ACC112 (cell line): ENCODE results near the gene UGT8.
A peak's percentile ranks its signal among the peaks of the same experiment; 100 is the strongest.
"Not testable (repeated sequence)": the region's sequence is repeated elsewhere in the genome, so short reads cannot be mapped to it uniquely, and the experiment has no call there.

Experiments used
- H2AFZ ChIP-seq: fragments of 200-600 bp; sonication (generic); one replicate; pipeline ENCODE4 v1.6.0; 2017; ENCODE audit warnings: antibody characterized with exemption, low read length; ENCODE audit not compliant: unreplicated experiment
- H3K27ac ChIP-seq: fragments of 200-600 bp; sonication (generic); 2 replicates; pipeline ENCODE4 v1.5.1; 2014; ENCODE audit warnings: low read depth, mild to moderate bottlenecking, antibody characterized with exemption, low read length, moderate library complexity
- H3K27me3 ChIP-seq: fragments of 200-600 bp; sonication (generic); 2 replicates; pipeline ENCODE4 v1.6.1; 2014; ENCODE audit warnings: mild to moderate bottlenecking, antibody characterized with exemption, low read length, moderate library complexity, mixed read lengths; ENCODE audit not compliant: insufficient read depth
- H3K36me3 ChIP-seq: fragments of 200-600 bp; sonication (generic); 2 replicates; pipeline ENCODE4 v1.6.1; 2016; ENCODE audit warnings: mild to moderate bottlenecking, antibody characterized with exemption, low read length, moderate library complexity, mixed read lengths; ENCODE audit not compliant: insufficient read depth
- H3K4me1 ChIP-seq: fragments of 200-600 bp; sonication (generic); one replicate; pipeline ENCODE4 v1.6.1; 2016; ENCODE audit warnings: low read length, mixed read lengths; ENCODE audit not compliant: insufficient read depth, unreplicated experiment, control insufficient read depth
- H3K4me3 ChIP-seq: fragments of 200-600 bp; sonication (generic); 2 replicates; pipeline ENCODE4 v1.5.1; 2014; ENCODE audit warnings: mild to moderate bottlenecking, low read depth, low read length
- H3K79me2 ChIP-seq: fragments of 200-600 bp; sonication (generic); one replicate; pipeline ENCODE4 v1.6.0; 2016; ENCODE audit warnings: low read length; ENCODE audit not compliant: control insufficient read depth, unreplicated experiment, insufficient read depth

Gene UGT8

GRCh38 chr4:114590360-114590759, 8.2 kb upstream of the UGT8 start:
- not testable (repeated sequence) for H3K4me3 ChIP-seq, H3K79me2 ChIP-seq, H3K27ac ChIP-seq, H3K36me3 ChIP-seq, H3K4me1 ChIP-seq, H2AFZ ChIP-seq
- H3K27me3 ChIP-seq, result peaks cover 18% of the 10 kb centered on the region; the same call in 1 of the 2 replicates

GRCh38 chr4:114593526-114593925, 5.1 kb upstream of the UGT8 start:
- no peaks in the 10 kb centered on the region for H3K79me2 ChIP-seq
- H3K4me3 ChIP-seq, result no peak overlapping the region
- no peaks in the 10 kb centered on the region for H3K36me3 ChIP-seq
- no peak overlapping the region for H3K27ac ChIP-seq
- peaks cover 3% of the 10 kb centered on the region for H3K4me1 ChIP-seq
- no peak overlapping the region for H2AFZ ChIP-seq
- peaks cover 44% of the 10 kb centered on the region for H3K27me3 ChIP-seq

GRCh38 chr4:114595207-114595606, 3.4 kb upstream of the UGT8 start:
- no peak overlapping the region for H3K4me3 ChIP-seq
- peaks cover 60% of the 10 kb centered on the region for H3K27me3 ChIP-seq
- no peak overlapping the region for H2AFZ ChIP-seq
- H3K79me2 ChIP-seq, result no peaks in the 10 kb centered on the region
- no peaks in the 10 kb centered on the region for H3K36me3 ChIP-seq
- H3K4me1 ChIP-seq, result peaks cover 3% of the 10 kb centered on the region
- no peak overlapping the region for H3K27ac ChIP-seq

DNA sequence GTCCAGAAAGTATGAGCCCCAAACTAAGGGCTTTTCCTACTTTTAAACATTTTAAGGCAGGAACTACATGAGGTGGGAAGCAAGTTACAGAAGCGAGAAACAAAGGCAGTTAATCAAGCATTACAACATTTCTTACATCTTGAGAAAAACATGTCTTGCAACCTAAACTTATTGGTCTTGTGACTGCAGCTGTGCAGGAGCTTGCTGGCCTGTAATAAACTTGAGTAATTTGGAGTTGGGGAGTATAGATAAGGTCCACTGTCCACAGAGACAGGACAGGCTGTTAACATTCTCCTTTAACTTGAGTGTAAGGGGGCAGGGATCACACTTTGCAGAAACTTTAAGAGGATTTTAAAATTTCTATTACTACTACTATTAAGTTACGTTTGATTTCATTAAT, 2.7 kb upstream of the UGT8 start:
- Histone ChIP-seq H3K27ac (no peak overlapping the region), H2AFZ (no peak overlapping the region), H3K27me3 (peaks cover 67% of the 10 kb centered on the region)

DNA sequence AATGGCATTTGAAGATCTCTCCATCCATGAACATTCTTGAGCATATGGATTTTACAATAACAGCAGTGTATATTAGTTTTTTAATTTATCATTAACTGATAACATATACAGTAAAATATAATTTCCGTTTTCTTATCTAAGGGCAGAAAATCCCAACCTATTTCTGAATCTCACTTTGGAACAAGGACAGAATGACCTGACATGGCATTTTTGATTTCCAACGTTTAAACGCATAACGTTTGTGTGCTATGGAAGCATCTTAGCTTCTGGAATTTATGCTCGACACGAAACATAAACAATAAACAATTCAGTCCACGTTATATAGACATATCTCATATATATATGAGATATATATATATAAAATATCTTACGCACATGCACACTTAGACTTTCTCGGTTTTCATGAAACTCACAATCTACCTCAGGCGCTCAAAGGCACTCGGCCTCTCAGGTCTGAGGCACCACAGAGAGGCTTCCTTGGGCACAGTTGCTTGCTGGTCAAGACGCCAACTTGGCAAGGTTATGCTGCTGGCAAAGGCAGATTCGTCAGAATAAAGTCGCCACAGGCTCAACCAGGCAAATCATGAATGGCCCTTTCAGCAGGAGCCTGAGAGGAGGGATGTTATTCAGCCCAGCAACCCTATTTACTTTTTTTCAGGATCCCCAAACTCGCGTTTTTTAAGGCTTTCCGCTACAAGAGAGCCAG, 1.0 kb upstream of the UGT8 start:
- H3K36me3 ChIP-seq, result no peaks in the 10 kb centered on the region
- H3K79me2 ChIP-seq, result no peaks in the 10 kb centered on the region
- H3K4me3 ChIP-seq, result peak overlapping the region; percentile 75; the same call in 1 of the 2 replicates
- H2AFZ ChIP-seq, result no peak overlapping the region
- H3K27me3 ChIP-seq, result peaks cover 80% of the 10 kb centered on the region
- peaks cover 3% of the 10 kb centered on the region for H3K4me1 ChIP-seq
- no peak overlapping the region for H3K27ac ChIP-seq

More for the DNA sequence above, 2.7 kb upstream of the UGT8 start:
- H3K4me1 ChIP-seq, result peaks cover 3% of the 10 kb centered on the region
- no peak overlapping the region for H3K4me3 ChIP-seq
- H3K36me3 ChIP-seq, result no peaks in the 10 kb centered on the region
- H3K79me2 ChIP-seq, result no peaks in the 10 kb centered on the region

- peaks cover 83% of the 10 kb centered on the region for H3K27me3 ChIP-seq
- H3K36me3 ChIP-seq, result no peaks in the 10 kb centered on the region
- no peak overlapping the region for H3K27ac ChIP-seq
- peak overlapping the region; percentile 60 for H3K4me3 ChIP-seq
- H2AFZ ChIP-seq, result no peak overlapping the region
- H3K79me2 ChIP-seq, result no peaks in the 10 kb centered on the region
- peaks cover 3% of the 10 kb centered on the region for H3K4me1 ChIP-seq
Measured at GRCh38 chr4:114599231-114599902, 760 bp downstream of the UGT8 start.

DNA sequence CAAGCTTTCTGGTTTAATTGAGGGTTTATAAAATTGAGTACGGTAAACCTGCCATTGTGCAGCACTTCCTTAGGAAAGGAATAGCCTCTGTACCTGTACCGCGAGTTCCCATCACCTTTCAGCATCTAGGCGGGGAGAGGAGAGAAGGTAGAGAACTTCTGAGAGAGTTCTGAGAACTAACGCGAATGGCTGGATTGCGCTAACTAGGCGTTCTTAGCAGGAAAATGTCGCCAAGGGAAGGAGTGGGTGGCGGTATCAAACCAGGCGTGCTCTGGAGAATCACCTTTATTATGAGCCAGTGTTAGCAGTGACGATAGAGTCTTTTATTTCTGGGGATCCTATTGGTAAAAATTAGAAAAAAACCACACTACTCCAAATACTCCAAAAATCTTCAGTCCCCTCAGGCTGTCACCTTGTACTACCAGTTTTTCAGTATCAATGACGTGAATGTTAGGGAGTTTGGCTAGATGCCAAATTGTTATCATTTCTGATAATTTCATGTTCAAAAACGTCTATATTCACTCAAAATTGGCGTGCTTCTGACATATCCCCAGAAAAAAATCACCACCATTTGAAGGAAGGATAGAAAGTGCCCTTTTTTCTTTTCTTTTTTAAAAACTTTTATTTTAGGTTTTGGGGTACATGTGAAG, 1.4 kb downstream of the UGT8 start:
- Histone ChIP-seq H3K27ac (no peak overlapping the region), H3K27me3 (peaks cover 83% of the 10 kb centered on the region), H2AFZ (no peak overlapping the region), H3K4me1 (peaks cover 3% of the 10 kb centered on the region), H3K36me3 (no peaks in the 10 kb centered on the region), H3K4me3 (no peak overlapping the region), H3K79me2 (no peaks in the 10 kb centered on the region)

DNA sequence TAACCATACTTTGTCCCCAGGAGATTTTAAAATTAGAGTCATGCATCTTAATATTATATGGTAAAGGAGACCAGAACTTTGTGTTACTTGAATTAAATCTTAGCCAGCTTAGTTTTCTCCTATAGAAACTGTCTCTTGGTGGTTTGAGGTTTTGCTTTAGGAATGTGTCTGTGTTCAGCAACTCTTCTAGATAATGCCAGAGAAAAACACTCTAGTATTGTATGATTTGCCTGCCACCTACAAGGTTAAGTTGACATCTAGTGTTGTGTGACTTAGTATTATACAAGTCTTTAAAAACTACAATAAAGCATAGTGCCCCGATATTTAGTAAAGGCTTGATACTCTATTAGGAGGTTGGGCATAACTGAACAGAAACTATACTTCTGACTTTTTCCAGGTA, 2.1 kb downstream of the UGT8 start:
- Histone ChIP-seq H3K79me2 (no peaks in the 10 kb centered on the region), H2AFZ (no peak overlapping the region), H3K36me3 (no peaks in the 10 kb centered on the region), H3K27ac (no peak overlapping the region), H3K4me1 (peaks cover 3% of the 10 kb centered on the region), H3K27me3 (peaks cover 77% of the 10 kb centered on the region), H3K4me3 (no peak overlapping the region)

DNA sequence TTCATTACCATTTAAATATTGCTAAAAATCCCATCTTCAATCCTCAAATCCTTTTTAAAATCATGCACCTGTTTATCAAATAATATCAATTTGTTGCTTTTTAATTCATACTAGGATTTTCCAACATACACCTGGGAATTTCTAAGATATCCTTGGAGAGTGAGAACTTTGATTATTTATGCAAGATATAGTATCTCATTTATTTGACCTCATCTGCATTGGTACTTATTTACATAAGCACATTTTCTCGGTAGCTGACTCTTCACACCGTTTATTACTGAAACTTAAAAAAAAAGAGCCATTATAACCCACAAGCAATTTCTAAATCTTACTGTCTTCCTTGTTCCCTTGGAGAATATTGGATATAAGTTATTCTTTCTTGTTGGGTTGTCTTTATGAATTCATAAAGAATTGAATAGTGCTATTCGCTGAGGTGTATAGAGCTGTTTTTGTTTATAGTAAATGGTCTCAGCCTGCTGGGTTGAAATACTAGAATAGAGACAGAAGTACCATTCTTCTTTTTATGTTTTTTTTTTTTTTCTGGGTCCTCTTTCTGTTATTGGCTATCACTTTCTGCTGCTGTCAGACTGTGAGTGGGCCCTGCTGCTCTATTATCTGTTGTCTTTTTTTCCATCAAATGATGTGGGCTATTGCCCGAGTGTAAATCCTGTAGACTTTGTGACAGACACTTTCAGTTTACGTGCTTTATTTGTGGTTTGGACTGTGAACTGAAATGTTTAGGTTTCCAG, 2.9 kb downstream of the UGT8 start:
- Histone ChIP-seq H3K27ac (no peak overlapping the region), H3K27me3 (peaks cover 73% of the 10 kb centered on the region), H2AFZ (no peak overlapping the region), H3K4me1 (peaks cover 3% of the 10 kb centered on the region), H3K79me2 (no peaks in the 10 kb centered on the region), H3K36me3 (no peaks in the 10 kb centered on the region), H3K4me3 (no peak overlapping the region)

DNA sequence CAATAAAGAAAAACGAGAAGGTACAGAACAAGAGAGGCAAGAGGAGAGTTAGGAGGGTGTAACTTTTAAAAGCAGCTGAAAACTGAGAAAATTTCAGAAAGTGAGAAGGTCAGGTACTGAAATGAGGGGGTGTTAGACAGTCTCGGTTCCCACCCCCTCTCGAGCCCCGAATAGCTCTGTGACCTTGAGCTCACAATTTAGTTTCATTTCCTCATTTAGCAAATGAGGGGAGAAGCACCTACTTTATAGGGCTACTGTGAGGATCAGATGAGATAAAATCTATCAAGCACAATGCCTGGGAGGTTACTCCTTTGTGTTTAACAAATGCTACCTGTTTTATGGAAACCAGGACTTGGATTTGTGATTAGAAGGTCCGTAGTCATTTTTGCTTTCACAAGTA, 4.9 kb downstream of the UGT8 start:
- peaks cover 59% of the 10 kb centered on the region for H3K27me3 ChIP-seq
- H3K27ac ChIP-seq, result no peak overlapping the region
- H3K79me2 ChIP-seq, result no peaks in the 10 kb centered on the region
- H3K36me3 ChIP-seq, result no peaks in the 10 kb centered on the region
- no peaks in the 10 kb centered on the region for H3K4me1 ChIP-seq
- H3K4me3 ChIP-seq, result peak overlapping the region; percentile 54
- peak overlapping the region; percentile 60 for H2AFZ ChIP-seq
